HG02840 (cell line): ENCODE results near the gene ZSCAN21.

ENCODE experiments used
- ATAC-seq: cut with Tn5 transposase; IDR thresholded peaks from one replicate; pipeline ENCODE4 v1.9.1; 2021; ENCODE audit warnings: mild to moderate bottlenecking, moderate library complexity, moderate number of reproducible peaks; ENCODE audit not compliant: unreplicated experiment, low FRiP score

Gene ZSCAN21

DNA sequence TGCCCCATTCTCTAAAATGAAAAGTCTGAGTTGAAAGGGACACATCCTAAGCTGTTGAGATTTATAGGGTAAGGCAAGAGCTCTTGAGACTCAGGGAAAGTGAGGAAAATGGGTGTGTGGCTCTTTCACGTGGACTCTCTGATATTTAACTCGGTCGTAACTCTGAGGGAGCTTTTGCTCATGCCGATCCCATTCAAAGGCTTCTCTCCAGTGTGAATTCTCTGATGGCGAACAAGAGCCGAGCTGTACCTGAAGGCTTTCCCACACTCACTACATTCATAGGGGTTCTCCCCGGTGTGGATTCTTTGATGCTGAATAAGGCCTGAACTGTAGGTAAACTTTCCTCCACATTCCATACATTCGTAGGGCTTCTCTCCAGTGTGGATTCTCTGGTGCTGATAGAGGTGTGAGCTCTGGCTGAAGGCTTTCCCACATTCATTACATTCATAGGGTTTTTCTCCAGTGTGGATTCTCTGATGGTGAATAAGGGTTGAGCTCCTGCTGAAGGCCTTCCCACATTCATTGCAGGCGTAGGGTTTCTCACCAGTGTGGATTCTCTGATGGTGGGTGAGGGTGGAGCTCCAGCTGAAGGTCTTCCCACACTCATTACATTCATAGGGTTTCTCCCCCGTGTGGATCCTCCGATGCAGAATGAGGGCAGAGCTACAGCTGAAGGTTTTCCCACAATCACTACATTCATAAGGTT, 21.6 kb downstream of the ZSCAN21 start:
- ATAC-seq: no peak

DNA sequence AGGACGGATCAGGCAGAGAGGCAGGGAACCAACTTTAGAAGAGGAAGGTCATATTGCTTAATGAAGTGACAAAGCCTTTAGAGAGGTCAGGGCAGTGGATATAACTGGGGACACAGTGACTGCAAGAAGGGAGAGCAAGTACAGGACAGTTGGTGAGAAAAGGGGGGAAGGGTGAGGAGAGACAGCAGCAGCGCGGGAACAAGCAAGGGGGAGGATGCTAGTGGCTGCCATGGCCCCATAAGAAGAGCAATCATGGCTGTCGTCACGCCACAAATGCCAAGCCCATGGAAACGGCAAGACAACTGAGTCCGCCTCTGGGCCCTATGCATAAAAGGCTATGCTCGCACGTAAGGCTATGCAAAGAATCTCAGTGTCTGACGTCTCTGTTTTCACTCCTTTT, 22.9 kb downstream of the ZSCAN21 start:
- ATAC-seq: no peak

DNA sequence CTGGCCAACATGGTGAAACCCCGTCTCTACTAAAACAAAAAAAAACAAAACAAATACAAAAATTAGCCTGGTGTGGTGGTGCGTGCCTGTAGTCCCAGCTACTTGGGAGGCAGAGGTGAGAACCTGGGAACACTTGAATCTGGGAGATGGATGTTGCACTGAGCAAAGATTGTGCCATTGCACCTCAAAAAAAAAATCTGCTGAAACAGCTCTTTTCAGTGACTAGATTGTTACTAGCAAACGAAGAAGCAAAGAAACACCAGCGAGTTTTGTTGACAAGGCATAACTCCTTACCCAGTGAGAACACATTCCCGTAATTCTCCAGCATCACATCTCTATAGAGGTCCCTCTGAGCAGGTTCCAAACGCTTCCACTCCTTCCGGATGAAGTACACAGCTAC, 25.3 kb downstream of the ZSCAN21 start:
- no peak for ATAC-seq

DNA sequence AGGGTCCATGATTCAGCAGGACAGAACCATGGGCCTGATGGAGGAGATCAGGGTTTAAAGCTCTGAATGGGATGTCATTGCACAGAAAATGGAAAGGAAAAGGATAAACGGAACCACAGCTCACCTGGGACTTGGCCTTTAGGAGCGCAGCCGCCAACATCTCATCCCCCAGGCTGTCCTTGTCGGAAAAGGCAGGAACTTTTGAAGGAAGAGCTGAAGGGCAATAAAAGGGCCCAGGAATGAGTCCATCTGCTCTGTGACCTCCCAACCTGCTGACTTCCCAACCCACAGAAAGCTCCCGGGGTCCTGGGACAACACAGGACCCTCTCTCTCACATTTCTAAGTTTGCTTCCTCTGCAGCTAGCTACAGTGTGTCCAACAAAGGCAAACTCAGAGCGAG, 25.8 kb downstream of the ZSCAN21 start:
- no peak for ATAC-seq

DNA sequence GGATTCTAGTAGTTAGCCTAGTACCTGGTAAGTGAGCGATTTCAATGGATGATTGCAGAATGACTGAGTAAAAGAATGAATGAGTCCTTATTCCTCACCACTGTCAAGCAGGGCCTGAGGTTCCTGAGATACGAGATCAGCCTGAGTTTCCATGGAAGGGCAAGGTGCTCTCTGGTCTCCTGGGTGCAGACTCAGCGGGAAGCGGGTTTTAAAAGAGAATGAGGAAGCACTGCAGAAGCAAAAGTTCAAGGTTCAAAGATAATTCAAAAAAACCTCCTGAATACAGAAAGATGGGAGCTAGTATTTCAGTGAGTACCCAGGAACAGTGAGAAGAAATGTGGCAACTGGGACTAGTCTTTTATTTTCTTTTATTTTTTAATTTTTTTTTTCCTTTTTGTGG, 27.6 kb downstream of the ZSCAN21 start:
- ATAC-seq: no peak

DNA sequence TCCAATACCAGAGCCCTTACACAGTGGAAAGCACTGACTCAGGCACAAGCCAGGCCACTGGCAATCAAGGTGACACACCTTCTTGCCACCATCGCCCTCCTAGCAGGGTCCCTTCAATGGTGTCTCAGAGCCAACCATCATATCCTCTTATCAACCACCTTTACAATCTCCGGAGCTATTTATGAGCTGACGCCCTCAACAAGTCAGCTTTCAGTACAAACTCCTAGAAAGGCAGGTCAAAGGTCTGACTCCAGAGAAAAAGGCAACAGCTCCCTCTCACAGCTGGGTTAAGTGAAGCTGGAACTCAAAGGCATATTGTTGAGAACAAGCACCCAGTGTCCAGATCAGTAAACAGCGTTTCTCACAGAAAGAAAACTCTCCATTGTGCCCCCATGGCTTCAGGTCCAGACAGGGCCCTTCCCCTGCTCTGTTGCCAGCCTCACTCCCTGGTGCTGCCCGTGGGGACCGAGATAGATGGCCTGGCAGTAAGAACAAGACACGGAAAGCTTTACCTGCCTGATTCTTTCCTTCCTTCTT, 29.5 kb downstream of the ZSCAN21 start:
- ATAC-seq: no peak

DNA sequence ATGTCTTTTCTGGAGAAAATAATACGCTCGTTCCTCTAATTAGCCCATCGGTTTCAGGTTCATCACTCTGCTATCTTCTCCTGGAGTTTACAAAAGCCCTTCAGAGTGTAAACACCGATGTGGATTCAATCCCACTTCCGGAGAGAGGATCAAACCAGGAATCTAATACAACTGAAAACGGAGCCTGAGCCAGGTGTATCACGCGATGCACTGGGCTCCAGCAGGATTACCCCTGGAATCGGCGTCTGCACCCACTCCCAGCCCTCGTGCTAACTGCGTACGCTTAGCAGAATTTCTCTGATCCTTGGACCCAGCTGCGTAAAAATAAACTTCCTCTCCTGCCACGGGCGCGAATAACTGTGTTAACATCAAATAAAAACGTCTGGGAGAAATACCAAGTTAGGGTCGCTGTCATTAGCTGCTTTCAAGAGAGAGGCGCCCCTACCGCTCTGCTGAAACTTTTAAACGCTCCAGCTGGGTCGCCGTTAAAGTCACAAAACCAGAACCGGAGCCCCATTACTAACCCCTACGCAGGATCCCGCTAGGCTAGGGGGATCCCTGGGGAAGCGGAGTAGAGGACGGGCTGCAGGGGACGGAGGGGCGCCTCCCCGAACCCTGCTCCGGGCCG, 31.4 kb downstream of the ZSCAN21 start:
- no peak for ATAC-seq

DNA sequence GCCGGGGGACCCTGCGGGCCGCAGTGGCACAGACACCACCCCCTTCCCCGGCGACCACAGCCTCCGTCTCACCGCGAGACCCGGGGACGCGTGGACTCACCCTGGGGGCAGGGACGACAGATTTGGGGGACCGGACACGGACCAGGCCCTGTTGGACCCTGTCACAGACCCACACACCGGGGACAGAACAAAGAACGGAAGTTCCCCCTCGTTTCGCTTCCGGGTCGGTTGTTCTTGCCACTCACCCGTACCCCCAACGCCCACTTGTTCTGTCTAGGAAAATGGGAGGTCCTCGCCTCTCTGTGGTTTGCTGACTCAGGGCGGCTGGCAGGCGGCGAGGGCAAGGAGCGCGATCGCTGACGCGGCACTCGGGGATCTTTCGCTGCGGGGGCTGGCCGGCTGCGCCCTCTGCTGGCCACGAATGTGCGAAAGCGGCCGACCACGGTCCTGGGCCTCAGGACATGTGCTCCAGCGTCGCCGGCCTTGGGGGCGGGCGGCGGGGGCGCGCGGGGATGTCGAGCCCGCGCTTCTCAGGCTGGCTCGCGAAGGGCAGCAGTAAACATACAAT, 32.0 kb downstream of the ZSCAN21 start, which contains the start of gene ZNF3:
ZNF3 (minus strand) TSS at position 189 of the 568 bp plus-strand sequence. CDS start 4,366 bp downstream, outside the sequence.
- ATAC-seq: peak; percentile 83

DNA sequence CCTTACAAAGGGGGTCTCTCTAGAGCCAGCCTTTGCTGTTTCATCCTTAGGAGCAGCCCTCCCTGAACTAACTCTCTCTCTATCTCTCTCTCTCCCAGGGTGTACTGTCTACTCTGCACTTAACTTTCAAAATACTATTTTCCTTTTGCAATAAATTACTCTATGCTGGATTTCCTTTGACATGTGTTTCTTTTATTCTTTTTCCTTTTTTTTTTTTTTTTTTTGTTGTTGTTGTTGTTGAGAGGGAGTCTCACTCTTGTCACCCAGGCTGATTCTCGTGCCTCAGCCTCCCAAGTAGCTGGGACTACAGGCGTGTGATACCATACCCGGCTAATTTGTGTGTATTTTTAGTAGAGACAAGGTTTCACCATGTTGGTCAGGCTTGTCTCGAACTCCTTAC, 33.4 kb downstream of the ZSCAN21 start:
- ATAC-seq: no peak

DNA sequence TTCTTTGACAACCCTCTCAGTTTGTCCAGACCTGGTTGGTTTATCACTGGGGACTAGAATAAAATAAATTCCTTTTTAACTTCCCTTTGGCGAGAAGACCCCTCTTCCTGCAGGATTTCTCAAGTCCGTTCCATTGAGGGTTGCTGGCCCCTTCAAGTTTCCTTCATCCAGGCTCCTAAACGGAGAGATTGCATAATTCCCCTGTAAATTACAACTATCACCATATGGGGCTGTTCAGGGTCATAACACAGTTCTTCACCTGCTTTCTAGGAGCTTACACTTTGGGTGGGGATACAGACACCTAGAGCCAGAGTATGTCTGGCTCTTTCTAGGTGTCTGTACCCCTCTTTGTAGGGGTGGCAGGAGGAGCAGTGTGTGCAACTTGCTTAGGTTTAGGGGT, 35.9 kb downstream of the ZSCAN21 start:
- no peak for ATAC-seq

DNA sequence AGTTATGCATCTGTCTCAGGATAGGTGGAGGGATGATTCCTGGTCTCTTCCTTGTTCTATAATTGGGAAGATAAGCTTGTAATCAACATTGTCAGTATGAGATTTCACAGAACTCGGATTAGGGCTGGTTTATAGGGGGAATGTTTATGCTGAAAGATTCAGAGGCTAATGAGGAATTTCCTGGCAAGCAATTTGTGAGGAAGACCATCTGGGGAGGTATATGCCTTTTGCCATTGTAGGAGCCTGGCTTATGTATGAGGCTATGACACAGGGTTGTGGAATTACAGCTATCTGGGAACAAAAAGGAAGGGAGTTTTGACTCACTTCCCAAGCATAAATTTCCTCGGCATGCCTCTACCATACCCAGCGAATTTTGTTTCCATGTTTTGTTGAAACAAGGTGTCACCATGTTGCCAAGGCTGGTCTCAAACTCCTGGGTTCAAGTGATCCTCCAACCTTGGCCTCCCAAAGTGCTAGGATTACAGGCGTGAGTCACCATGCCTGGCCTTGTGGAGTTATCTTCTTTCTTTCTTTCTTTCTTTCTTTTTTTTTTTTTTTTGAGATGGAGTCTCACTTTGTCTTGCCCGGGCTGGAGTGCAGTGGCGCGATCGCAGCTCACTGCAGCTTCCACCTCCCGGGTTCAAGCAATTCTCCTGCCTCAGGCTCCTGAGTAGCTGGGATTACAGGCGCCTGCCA, 37.6 kb downstream of the ZSCAN21 start:
- no peak for ATAC-seq

DNA sequence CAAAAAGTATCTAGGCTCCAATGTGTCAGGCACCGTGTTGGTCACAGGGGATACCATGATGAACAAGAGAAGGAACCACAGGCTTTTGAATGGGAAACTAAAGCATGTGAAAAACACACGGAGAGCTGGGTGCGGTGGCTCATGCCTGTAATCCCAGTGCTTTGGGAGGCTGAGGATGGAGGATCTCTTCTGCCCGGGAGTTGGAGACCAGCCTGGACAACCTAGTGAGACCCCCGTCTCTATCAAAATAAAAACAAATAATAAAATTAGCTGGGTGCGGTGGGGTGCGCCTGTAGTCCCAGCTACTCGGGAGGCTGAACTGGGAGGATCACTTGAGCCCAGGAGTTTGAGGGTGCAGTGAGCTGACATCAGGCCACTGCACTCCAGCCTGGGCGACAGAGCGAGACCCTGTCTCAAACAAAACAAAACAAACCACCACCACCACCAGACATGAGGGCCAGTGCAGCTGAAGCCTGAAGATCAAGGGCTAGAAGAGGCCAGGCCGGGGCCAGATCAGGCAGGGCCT, 38.6 kb downstream of the ZSCAN21 start:
- ATAC-seq: no peak

DNA sequence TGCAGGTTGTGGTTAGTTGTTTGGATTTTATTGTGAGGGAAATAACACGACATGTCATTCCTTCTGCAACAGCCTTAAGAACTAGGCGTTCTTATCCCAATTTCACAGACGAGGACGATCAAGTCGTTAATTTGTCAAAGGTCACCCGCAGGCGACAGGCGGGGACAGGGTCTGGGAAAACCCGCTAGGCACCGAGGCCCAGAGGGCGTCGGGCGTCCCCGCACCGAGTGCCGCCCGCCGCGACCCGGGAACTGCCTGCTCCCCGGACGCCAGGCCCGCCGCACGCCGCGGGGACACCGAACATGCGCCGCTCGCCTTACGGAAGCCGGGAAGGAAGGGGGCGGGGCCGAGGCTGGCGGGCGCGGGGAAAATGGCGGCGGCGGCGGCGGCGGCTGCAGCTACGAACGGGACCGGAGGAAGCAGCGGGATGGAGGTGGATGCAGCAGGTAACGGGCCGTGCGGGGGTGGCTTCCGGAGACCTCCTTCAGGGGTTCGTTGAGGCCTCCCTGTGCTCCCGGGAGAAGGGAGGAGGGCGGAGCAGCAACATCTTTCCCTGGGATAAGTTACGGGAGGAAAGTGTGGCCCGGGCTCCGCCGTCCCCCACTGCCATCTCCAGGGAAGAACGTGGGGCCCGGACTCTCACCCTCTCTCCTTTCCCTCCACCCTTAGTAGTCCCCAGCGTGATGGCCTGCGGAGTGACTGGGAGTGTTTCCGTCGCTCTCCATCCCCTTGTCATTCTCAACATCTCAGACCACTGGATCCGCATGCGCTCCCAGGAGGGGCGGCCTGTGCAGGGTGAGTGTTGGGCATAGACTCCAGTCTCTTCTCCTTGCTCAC, 39.3 kb downstream of the ZSCAN21 start, which contains the start of gene COPS6:
COPS6 (plus strand) TSS at position 349 of the 837 bp plus-strand sequence; CDS start at position 371, 22 bp downstream.
- no peak for ATAC-seq

DNA sequence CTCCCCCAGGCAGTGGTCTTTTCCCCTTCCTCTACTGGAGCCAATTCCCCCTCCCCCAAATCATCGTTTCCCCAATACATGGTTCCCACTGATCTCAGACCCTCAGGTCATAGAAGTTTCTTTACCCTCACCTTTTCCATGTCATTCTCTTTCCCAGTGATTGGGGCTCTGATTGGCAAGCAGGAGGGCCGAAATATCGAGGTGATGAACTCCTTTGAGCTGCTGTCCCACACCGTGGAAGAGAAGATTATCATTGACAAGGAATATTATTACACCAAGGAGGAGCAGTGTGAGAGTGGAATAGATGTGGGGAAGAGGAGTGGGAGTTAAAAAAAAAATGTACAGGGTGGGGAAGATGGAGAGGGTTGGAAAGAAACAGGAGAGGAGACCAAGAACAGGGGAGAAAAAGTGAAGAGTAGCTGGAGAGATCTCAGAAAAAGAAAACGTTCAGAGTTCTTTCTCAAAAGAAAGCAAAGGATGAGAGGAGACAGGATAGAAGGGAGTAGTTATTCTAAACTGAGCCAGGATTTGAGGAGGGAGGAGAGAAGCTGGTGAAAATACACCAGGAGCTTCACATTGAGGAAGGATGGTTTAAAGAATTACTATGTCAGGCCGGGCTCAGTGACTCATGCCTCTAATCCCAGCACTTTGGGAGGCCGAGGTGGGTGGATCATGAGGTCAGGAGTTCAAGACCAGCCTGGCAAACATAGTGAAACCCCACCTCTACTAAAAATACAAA, 40.1 kb downstream of the ZSCAN21 start:
- no peak for ATAC-seq

DNA sequence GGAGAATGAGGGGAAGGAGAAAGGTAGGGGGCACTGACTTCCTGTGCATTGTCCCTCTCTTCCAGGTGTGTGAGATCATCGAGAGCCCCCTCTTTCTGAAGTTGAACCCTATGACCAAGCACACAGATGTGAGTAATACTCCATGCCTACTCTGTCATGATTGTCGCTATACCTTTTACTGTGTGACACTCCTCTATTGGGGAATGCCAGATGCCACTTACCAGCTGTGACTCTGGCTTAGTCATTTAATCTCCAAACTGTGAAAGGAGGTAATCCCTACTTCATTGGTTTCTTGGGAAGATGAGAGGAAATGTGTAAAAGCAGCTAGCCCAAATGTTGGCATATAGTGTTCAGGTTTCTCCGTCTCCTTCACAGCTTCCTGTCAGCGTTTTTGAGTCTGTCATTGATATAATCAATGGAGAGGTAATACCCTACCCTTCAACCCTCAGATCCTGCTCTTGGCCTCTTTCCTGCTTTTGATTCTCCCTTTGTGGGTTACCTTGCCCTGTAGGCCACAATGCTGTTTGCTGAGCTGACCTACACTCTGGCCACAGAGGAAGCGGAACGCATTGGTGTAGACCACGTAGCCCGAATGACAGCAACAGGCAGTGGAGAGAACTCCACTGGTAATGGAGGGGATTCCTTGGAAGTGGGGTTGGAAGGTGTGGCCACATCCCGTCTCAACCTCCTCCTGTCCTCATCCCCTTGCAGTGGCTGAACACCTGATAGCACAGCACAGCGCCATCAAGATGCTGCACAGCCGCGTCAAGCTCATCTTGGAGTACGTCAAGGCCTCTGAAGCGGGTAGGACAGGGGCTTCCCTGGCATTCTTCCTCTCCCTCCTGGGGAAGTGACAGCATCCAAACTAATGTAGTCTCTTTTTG, 41.2 kb downstream of the ZSCAN21 start:
- ATAC-seq: no peak

DNA sequence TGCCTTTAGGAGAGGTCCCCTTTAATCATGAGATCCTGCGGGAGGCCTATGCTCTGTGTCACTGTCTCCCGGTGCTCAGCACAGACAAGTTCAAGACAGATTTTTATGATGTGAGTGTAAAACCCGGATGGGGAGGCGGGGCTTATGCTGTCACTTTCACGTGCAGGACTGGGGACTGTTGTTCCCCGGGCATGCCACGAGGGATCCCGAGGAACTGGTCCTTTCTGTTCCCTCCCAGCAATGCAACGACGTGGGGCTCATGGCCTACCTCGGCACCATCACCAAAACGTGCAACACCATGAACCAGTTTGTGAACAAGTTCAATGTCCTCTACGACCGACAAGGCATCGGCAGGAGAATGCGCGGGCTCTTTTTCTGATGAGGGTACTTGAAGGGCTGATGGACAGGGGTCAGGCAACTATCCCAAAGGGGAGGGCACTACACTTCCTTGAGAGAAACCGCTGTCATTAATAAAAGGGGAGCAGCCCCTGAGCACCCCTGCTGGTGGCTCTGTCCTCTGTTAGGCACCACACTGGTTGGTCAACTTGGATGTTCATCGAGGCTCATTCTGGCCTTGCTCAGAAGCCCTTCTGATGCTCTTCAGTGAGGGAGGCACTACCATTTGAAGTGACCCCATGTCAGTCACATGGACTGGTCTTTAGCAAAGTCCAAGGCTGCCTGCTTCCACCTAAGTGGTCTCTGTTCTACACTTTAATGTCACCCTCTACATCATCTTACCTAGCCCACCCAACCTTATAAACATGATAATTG, 42.0 kb downstream of the ZSCAN21 start:
- ATAC-seq: no peak

DNA sequence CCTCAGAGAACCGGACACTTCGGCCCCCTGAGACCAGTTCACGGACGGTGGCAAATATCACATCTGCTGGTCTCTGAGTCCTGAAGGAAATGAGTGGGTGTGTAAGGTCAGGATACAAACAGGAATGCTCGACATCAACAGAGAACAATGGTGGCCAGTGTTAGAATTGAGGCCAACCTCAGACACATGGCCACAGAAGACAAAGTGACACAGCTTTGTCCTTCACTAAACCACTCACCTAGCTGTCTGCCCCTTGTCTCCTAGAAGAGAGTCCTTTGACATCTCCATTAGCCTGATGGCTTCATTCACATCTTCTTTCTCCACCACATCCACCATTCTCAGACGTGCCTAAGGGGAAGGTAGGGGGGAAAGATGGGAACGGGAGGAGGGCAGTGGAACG, 43.5 kb downstream of the ZSCAN21 start:
- ATAC-seq: no peak
